NCI-H2107 treated with DMSO at 0.1 percent for 48 hours (cell line): ENCODE data around the gene CDH9.

Experiments
- DNase-seq: peaks from one replicate; lab custom pipeline; 2025; ENCODE audit not compliant: unreplicated experiment; lab: John Stamatoyannopoulos, UW

The CDH9 gene

GRCh38 chr5:26843677-26844076 is 194.7 kb downstream of the CDH9 start:
- DNase-seq, result peak; percentile 13

- no peak for DNase-seq
These were observed 204.8 kb downstream of the CDH9 start for GRCh38 chr5:26833596-26833995.
